ENCODE results near the gene TXNDC16.

The TXNDC16 gene

DNA sequence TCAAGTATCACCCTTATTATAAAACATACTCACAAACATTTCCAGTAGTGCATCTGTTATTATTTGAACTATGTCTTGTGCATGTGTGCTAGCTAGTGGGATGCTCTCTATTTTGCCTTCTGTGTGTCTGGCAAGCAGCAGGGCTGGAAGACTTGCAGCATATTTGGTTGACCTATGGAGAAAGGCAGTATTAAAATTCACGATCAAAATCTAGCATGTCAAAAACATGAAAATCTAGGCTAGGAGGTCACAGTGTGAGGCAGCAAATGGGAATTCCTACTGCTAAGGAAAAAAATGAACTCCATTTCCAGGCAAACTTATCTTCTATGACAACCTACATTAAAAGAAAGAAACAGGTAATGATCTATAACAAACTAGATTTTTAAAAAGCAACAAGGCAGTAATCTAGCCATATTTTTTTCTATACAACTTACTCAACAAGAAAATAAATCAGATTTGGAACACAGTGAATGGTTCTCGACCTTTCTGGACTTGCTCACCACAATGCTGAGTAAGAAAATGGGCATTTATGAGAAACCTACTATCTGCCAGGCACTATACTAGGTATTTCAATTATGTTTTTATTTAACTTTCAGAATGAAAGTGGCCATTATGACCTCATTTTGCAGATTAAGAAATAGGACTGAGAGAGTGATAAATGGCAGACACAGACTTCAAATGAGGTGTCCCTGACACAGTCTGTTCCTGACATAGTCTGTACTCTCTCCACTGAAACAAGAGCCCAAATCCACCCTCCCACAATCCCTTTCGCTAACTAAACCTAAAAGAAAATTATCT, 96.8 kb downstream of the TXNDC16 start:
- DNase-seq (ENCODE audit: low read depth) = no peak

DNA sequence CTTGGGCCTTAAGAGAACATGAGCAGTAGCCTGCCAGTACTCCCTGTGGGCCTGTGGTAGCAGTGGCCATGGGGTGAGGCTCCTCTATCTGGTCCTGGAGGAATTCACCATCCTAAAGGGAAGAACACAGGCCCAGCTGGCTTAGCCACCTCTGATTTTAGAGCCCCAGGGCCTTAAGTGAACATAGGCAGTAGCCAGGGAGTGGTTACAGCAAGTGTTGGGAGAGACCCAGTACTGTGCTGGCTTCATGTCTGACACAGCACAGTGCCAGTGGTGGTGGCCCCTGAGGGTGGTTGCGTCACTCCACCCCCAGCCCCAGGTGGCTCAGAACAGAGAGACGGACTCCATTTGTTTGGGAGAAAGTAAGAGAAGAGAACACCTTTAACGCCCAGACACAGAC, 105.1 kb downstream of the TXNDC16 start:
- DNase-seq (ENCODE audit: low read depth) = no peak

DNA sequence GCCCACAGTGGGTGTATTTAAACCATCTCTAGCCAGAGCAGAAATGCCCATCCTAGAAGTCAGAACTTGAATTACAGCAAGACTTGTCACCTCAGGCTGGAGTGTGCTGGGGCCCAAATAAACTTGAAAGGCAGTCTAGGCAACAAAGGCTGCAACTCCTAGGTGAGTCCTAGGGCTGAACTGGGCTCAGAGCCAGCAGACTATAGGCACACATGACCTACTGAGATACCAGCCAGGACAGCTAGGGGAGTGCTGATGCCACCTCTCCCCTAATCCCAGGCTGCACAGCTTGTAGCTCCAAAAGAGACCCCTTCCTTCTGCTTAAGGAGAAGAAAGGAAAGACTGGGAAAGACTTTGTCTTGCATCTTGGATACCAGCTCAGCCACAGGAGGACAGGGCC, 106.0 kb downstream of the TXNDC16 start:
- no peak for DNase-seq (ENCODE audit: low read depth)

DNA sequence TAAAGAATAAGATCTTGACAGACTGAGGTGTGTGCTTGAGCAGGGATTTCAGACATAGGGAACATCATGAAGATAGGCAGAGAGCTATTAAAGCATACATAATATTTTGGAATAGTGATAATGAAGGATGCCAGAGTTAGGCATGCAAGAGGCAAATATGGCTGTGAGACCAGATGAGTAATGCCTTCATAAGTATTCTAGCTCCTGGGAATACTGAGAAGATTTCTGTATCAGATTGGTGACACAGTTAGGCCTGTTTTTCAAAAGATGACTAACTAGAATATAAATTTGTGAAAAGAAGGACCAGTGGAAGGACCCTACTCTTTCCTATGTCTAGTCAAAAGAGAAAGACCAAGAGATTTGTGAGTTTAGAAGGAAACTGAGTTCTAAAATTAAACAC, 108.8 kb downstream of the TXNDC16 start:
- no peak for DNase-seq (ENCODE audit: low read depth)

DNA sequence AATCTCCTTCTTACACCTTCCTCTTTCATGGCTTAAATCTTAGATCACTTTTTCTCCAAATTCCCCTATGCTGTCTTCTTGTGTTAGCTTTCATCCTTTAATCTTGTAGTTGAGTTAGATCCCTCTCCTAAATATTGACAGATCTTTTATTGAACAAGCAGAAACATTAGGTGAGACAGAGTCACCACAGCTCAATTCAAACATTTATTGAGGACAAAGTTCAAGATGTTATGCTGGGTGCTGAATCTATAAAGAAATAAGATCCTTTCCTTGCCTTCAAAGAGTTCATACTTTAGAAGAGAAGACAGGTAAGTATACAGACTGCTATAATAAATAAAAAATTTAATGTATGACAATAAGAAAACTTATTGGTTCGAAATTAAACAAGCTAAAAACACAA, 109.7 kb downstream of the TXNDC16 start:
- no peak for DNase-seq (ENCODE audit: low read depth)

DNA sequence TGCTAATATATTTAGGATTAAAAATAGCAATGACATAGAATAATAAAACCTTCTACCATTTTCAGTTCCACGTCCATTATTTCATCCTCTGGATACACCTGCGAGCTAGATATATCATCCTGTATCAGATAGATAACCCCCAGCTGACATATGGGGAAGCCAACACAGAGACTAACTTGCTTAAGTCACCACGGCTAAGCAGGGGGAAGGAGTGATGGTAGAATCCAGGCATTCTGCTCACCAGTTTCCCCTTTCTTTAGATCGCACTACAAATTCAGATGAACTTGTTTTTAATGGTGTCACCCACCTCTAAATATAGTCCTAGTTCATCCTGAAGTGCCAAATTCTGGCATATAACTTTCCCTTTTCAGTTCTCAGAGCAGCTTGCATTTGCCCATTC, 110.1 kb downstream of the TXNDC16 start:
- no peak for DNase-seq (ENCODE audit: low read depth)

DNA sequence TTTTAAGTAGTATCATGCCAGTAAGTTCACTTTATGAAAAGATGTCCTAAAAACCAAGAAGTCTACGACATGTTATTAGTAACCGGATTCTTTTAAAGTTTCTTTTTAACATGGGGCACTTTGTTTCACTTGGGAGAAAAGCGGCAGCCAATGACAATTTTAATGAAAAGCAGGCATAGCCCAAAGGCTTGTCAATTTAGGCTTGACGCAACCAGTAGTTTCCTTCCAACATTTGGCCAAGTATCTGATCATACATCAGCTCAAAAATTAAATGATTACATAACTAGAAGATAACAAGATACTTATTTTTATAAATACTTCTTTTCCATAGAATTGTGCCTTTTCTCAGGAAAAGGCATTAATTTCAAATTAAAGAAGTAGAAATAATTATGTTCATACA, 112.8 kb downstream of the TXNDC16 start:
- DNase-seq (ENCODE audit: low read depth) = no peak

- DNase-seq (ENCODE audit: low read depth) = no peak
Observed at GRCh38 chr14:52434955-52435354, 117.3 kb downstream of the TXNDC16 start.

DNA sequence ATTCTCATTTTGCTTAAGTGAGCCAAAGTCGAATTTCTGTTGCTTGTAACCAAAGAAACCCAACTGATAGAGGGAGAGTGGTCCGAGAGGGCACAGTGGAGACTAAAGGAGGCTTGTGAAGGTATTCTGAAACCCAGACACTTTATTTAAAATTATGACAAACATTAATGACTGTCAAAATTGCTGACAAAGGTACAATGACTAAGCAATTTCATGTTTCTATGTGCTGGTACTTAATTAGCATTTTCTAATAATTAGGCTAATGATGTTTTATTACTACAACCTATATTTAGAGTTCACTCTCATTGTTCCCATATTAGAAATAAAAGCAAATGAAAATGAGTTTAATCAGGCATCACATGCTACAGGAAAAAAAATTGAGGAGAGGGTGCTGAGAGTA, 121.8 kb downstream of the TXNDC16 start:
- DNase-seq (ENCODE audit: low read depth) = no peak

DNA sequence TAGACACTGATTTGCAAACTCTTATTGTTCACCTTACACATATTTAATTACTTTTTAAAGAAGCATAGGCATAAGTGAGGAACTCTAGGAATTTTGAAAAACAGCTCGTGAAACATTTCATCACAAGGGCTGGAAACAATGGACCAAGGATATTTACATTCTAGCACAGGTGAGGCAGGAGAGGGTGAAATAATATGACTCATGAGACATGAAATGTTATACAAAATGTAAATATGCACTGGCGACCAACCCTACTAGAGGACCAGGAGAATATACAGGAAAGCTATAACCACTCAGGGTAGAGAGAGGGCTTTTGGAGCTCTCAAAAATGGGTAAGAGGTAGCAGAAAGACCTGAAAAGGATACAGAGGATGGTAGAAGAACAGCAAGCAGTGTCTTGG, 122.9 kb downstream of the TXNDC16 start:
- DNase-seq (ENCODE audit: low read depth) = no peak

- no peak for DNase-seq (ENCODE audit: low read depth)
Observed at GRCh38 chr14:52427460-52427859, 124.8 kb downstream of the TXNDC16 start.

DNA sequence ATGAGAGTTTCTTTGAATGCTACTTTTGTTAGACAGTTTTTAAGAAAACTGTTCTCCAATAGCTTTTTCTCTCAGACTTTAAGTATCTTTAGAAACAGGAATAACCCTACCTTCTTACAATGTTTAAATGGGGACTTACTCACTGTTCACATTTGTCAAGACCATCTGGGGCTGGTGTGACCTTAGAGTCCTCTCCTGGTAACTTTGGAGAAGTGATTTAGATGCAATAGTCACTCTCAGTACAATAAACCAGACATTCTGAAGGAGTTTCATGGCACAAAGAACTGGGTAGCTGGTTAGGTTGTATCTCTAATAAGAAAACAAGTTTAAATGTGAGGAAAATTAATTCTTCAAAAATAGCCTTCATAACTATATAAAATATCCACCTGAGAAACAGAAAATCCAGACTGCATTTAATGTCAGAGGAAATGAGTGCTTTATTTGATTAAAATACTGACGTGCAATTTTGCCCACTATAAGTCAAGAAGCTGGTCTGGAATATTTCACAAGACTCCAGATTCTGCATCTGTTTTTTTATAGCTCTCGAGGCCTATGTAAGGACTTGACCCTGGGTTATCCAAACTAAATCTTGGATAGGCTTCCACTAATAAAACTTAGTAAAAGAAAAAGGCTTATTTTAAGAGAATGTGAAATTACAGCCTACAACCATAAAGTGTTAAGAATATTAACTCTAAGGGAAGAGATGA, 129.5 kb downstream of the TXNDC16 start:
- no peak for DNase-seq (ENCODE audit: low read depth)

DNA sequence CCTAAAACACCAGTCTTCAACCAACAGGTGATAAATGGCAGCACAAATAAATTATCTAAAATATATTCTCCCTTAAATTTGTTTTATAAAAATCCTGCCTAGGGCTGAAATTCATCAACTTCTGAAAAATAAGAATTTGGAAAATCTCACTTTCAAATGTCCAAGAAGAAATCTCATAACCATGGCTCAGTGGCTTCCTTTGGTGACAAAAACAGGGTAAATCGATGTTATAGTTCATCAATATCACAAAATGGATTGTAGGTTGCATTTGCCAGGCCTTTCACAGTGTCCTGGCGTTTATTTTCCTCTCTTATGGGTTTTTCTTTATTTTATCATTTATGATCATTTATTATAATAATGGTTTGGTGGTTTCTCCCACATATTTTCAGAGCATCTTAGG, 135.2 kb downstream of the TXNDC16 start:
- no peak for DNase-seq (ENCODE audit: low read depth)

GRCh38 chr14:52413729-52414408, 138.4 kb downstream of the TXNDC16 start:
- DNase-seq (ENCODE audit: low read depth) = no peak

DNA sequence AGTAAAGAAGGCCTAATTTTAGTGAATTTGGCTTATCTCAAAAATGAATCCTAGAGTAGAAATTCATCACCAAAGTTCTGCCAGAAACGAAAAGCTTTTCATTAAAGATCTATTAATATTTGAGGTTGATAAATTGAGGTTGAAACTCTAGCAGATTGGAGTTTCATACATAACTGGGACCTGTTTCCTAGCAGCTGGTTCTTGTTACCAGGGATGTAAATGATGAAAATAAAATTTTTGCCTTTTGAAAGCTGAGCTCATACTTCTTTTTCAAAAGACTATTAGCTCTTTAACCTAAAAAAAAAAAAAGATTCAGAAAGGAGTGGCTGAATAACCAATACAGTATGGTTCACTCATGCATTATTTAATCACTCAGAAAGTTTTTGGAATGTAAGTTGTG, 139.9 kb downstream of the TXNDC16 start:
- no peak for DNase-seq (ENCODE audit: low read depth)

GRCh38 chr14:52405314-52405713, 147.0 kb downstream of the TXNDC16 start:
- DNase-seq (ENCODE audit: low read depth) = no peak

- DNase-seq (ENCODE audit: low read depth) = no peak
Observed at GRCh38 chr14:52402812-52403526, 149.3 kb downstream of the TXNDC16 start.

DNA sequence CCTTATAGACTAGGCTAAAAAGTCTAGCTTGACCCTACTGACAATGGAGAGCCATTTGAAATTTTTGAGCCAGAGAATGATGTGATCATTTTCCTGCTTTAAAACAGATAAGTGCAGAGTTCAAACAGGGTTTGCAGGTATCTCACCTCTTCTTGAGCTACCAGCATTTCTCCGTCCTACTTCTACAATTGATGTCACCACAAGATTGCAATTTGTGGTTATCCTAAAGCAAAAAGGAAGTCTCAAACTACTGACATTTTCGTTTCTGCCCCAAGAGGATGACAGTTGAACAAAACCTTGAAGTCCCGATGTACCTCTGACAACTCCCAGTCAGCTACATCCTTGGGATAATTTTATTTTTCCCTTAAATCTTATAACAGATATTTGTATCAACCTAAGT, 151.5 kb downstream of the TXNDC16 start:
- no peak for DNase-seq (ENCODE audit: low read depth)

GRCh38 chr14:52399921-52400595, 152.2 kb downstream of the TXNDC16 start:
- no peak for DNase-seq (ENCODE audit: low read depth)

DNA sequence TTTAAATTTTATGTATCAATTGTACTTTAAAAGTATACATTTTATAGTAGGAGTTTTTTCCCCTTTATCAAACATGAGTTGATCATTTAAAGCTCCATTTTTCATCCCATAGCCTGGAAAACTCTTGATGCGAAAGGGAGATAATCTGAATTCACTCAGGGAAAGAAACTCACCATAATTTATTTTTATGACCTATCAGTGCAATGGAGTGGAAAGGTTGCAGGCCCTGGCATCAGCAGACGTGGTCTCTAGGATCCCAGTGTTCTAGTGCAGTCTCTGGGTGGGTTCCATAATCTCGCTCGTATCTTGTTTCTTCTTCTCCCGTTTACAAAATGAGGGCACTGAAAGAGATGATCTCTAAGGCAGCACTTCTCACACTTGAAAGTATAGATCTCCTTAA, 153.2 kb downstream of the TXNDC16 start:
- no peak for DNase-seq (ENCODE audit: low read depth)

- no peak for DNase-seq (ENCODE audit: low read depth)
Observed at GRCh38 chr14:52397844-52398243, 154.5 kb downstream of the TXNDC16 start.

DNA sequence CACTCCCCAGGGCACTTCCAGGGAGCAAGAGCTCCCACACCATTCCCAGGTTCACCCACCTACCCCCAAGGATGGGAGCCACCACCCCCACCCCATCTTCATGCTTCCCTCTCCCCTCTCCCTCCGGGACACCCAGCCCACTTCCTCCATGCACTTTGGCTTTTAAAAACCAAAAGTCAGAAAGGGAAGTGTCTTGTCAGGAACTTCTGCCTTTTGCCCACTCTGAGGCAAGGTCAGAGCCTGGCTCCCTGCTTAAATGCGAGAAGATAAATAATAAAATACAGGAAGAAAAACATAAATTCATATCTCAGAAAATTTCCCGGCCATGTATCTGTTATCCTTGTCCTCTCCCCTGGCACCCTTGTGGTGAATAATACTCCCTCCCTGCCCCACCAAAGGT, 156.6 kb downstream of the TXNDC16 start:
- DNase-seq (ENCODE audit: low read depth) = no peak
